WTC11 (cell line): ENCODE data around the gene BCL2L1. TPM values are rescaled to one million over a fixed set of nuclear protein-coding genes. Genes with fewer than 3 reads are reported as not detected.

Experiments
- ATAC-seq: fragments of 200-7000 bp; cut with Tn5 transposase; 2 replicates; pipeline ENCODE4 v1.10.0; 2021; ENCODE audit warnings: mild to moderate bottlenecking, moderate library complexity
- CTCF ChIA-PET: fragments of 300-600 bp; sonication (Branson Sonifier 250); formaldehyde crosslinking; loops from one replicate; lab custom pipeline; 2021; ENCODE audit warnings: antibody characterized with exemption; lab: Charles Lee
- POLR2A ChIA-PET: fragments of 350-600 bp; sonication (Branson Sonifier 250); formaldehyde crosslinking; loops from one replicate; lab custom pipeline; 2021; ENCODE audit warnings: antibody characterized with exemption; lab: Charles Lee
- DNase-seq: peaks from one replicate; pipeline ENCODE4 v3.0.0; 2021; ENCODE audit warnings: low spot score
- H3K27ac Mint-ChIP-seq: 2 replicates; pipeline ENCODE4 v1.8.0; 2021; ENCODE audit warnings: mixed read lengths
- H3K27me3 Mint-ChIP-seq: 2 replicates; pipeline ENCODE4 v1.8.0; 2021; ENCODE audit warnings: low read depth, mild to moderate bottlenecking, moderate library complexity, mixed read lengths
- H3K36me3 Mint-ChIP-seq: 2 replicates; pipeline ENCODE4 v1.8.0; 2021; ENCODE audit warnings: mixed read lengths
- H3K4me1 Mint-ChIP-seq: 2 replicates; pipeline ENCODE4 v1.8.0; 2022; ENCODE audit warnings: mixed read lengths
- H3K4me3 Mint-ChIP-seq: 2 replicates; pipeline ENCODE4 v1.8.0; 2021; ENCODE audit warnings: mild to moderate bottlenecking, moderate library complexity, mixed read lengths
- H3K9me3 Mint-ChIP-seq: 2 replicates; pipeline ENCODE4 v1.8.0; 2021; ENCODE audit warnings: mixed read lengths
- AFF4 ChIP-seq: sonication (generic); formaldehyde crosslinking; IDR thresholded peaks from 2 replicates; pipeline ENCODE4 v1.8.1; 2023; ENCODE audit warnings: mild to moderate bottlenecking, missing genetic modification reagents, borderline replicate concordance
- AR ChIP-seq: fragments of 250-450 bp; sonication (Bioruptor Pico); IDR thresholded peaks from 2 replicates; pipeline ENCODE4 v1.9.0; 2021; ENCODE audit warnings: mild to moderate bottlenecking
- CREM ChIP-seq: sonication (generic); formaldehyde crosslinking; IDR thresholded peaks from 2 replicates; pipeline ENCODE4 v1.8.1; 2022; ENCODE audit warnings: mild to moderate bottlenecking, missing genetic modification reagents, moderate library complexity
- CTCF ChIP-seq: fragments of 200-600 bp; IDR thresholded peaks from 2 replicates; pipeline ENCODE4 v1.8.0; 2022; ENCODE audit warnings: antibody characterized with exemption
- E2F4 ChIP-seq: sonication (generic); formaldehyde crosslinking; IDR thresholded peaks from 2 replicates; pipeline ENCODE4 v1.8.1; 2022; ENCODE audit warnings: low read depth, mild to moderate bottlenecking, moderate library complexity, missing genetic modification reagents, borderline replicate concordance
- ELF4 ChIP-seq: sonication (generic); formaldehyde crosslinking; IDR thresholded peaks from 2 replicates; pipeline ENCODE4 v1.8.1; 2022; ENCODE audit warnings: low read depth, mild to moderate bottlenecking, moderate library complexity, missing genetic modification reagents
- FOXP1 ChIP-seq: sonication (generic); formaldehyde crosslinking; IDR thresholded peaks from 2 replicates; pipeline ENCODE4 v1.8.0; 2022; ENCODE audit warnings: missing genetic modification reagents, mild to moderate bottlenecking, moderate library complexity, borderline replicate concordance
- GABPB1 ChIP-seq: sonication (generic); formaldehyde crosslinking; IDR thresholded peaks from 2 replicates; pipeline ENCODE4 v1.8.1; 2023; ENCODE audit warnings: mild to moderate bottlenecking, missing genetic modification reagents
- NFATC4 ChIP-seq: fragments of 250-450 bp; sonication (Bioruptor Pico); IDR thresholded peaks from 2 replicates; pipeline ENCODE4 v1.9.0; 2021; ENCODE audit warnings: mild to moderate bottlenecking
- RELA ChIP-seq: sonication (generic); formaldehyde crosslinking; IDR thresholded peaks from 2 replicates; pipeline ENCODE4 v1.8.1; 2022; ENCODE audit warnings: missing genetic modification reagents, mild to moderate bottlenecking, borderline replicate concordance
- RORB ChIP-seq: fragments of 250-450 bp; sonication (Bioruptor Pico); IDR thresholded peaks from 2 replicates; pipeline ENCODE4 v1.9.0; 2021; ENCODE audit warnings: mild to moderate bottlenecking
- SOX15 ChIP-seq: fragments of 250-450 bp; sonication (Bioruptor Pico); IDR thresholded peaks from 2 replicates; pipeline ENCODE4 v1.9.0; 2021; ENCODE audit warnings: mild to moderate bottlenecking
- TEAD4 ChIP-seq: sonication (generic); formaldehyde crosslinking; IDR thresholded peaks from 2 replicates; pipeline ENCODE4 v1.8.0; 2022; ENCODE audit warnings: mild to moderate bottlenecking, missing genetic modification reagents
- USF2 ChIP-seq: sonication (generic); formaldehyde crosslinking; IDR thresholded peaks from 2 replicates; pipeline ENCODE4 v1.8.1; 2023; ENCODE audit warnings: mild to moderate bottlenecking, missing genetic modification reagents, moderate library complexity
- ZNF138 ChIP-seq: sonication (generic); formaldehyde crosslinking; conservative IDR thresholded peaks from 2 replicates; pipeline ENCODE4 v1.8.1; 2022; ENCODE audit warnings: mild to moderate bottlenecking, moderate library complexity, missing genetic modification reagents
- ZNF232 ChIP-seq: sonication (generic); formaldehyde crosslinking; IDR thresholded peaks from 2 replicates; pipeline ENCODE4 v1.8.0; 2022; ENCODE audit warnings: mild to moderate bottlenecking, missing genetic modification reagents
- ZNF416 ChIP-seq: fragments of 250-450 bp; sonication (Bioruptor Pico); IDR thresholded peaks from 2 replicates; pipeline ENCODE4 v1.9.0; 2021; ENCODE audit warnings: mild to moderate bottlenecking, inconsistent platforms
- ZNF423 ChIP-seq: fragments of 250-450 bp; sonication (Bioruptor Pico); IDR thresholded peaks from 2 replicates; pipeline ENCODE4 v2.1.2; 2022; ENCODE audit warnings: mild to moderate bottlenecking, moderate library complexity
- ZNF512 ChIP-seq: sonication (generic); formaldehyde crosslinking; IDR thresholded peaks from 2 replicates; pipeline ENCODE4 v1.8.1; 2022; ENCODE audit warnings: missing genetic modification reagents, borderline replicate concordance
- ZNF671 ChIP-seq: fragments of 250-450 bp; sonication (Bioruptor Pico); IDR thresholded peaks from 2 replicates; pipeline ENCODE4 v1.8.0; 2021; ENCODE audit warnings: mild to moderate bottlenecking
- total RNA-seq: library from RNA; stranded (reverse); gene quantifications from 3 replicates; pipeline ENCODE4 v1.2.3, GENCODE V29; 2021

BCL2L1 gene
- total RNA-seq, 1 experiment from 2014 or later: 62.0 TPM

- peaks cover 36% of the 10 kb centered on the region for H3K27me3 Mint-ChIP-seq
- no peak overlapping the region for H3K4me3 Mint-ChIP-seq
- no peak for DNase-seq
- ATAC-seq: no peak
- H3K4me1 Mint-ChIP-seq: peaks cover 9% of the 10 kb centered on the region
- H3K36me3 Mint-ChIP-seq: no peaks in the 10 kb centered on the region
- CTCF ChIA-PET: interaction anchor here (1.0 to 17.0 kb wide), 2 partner anchors 43 to 58 kb away, joined by 4 to 927 read pairs; no protein-coding TSS in a partner anchor
- H3K9me3 Mint-ChIP-seq: no peaks in the 10 kb centered on the region
- POLR2A ChIA-PET: no interaction called here
- H3K27ac Mint-ChIP-seq: no peak overlapping the region
- TF ChIP-seq FOXP1: no peak
- no peak for TF ChIP-seq ZNF512
- TF ChIP-seq ELF4 (CRISPR knock-in tag): no peak
- no peak for TF ChIP-seq ZNF416
- no peak for TF ChIP-seq GABPB1 (CRISPR knock-in tag)
- TF ChIP-seq ZNF671 (CRISPR knock-in tag): no peak
- TF ChIP-seq SOX15 (CRISPR knock-in tag): no peak
- TF ChIP-seq E2F4 (CRISPR knock-in tag): no peak
- TF ChIP-seq ZNF423 (CRISPR knock-in tag): no peak
- TF ChIP-seq AR (CRISPR knock-in tag): no peak
- TF ChIP-seq USF2 (CRISPR knock-in tag): no peak
- no peak for TF ChIP-seq RELA
- no peak for TF ChIP-seq ZNF138 (CRISPR knock-in tag)
- TF ChIP-seq CREM (CRISPR knock-in tag): no peak
- no peak for TF ChIP-seq AFF4 (CRISPR knock-in tag)
- no peak for TF ChIP-seq CTCF
- TF ChIP-seq NFATC4 (CRISPR knock-in tag): no peak
- no peak for TF ChIP-seq RORB
- TF ChIP-seq ZNF232: no peak
- TF ChIP-seq TEAD4: no peak
Observed at GRCh38 chr20:31615416-31615815, 107.3 kb downstream of the BCL2L1 start.

Other genes starting within 250 kb of the BCL2L1 start
- gene DEFB124, start 247.7 kb downstream of the BCL2L1 start, total RNA-seq: not detected in 3 replicates
- gene REM1, start 247.6 kb downstream of the BCL2L1 start, total RNA-seq: not detected in 3 replicates
- 93.3 to 103 TPM (median 101 TPM) in 3 replicates for gene HM13, start 208.4 kb downstream of the BCL2L1 start, total RNA-seq
- gene ID1, start 117.6 kb downstream of the BCL2L1 start, total RNA-seq: 88.8 to 158 TPM (median 149 TPM) in 3 replicates
- gene COX4I2, start 85.0 kb downstream of the BCL2L1 start, total RNA-seq: 0.44 TPM in 1 of 3 replicates, not detected in the others
- 113 to 123 TPM (median 115 TPM) in 3 replicates for gene TPX2, start 16.4 kb upstream of the BCL2L1 start, total RNA-seq
- gene MYLK2, start 96.5 kb upstream of the BCL2L1 start, total RNA-seq: 0.11 to 0.28 TPM in 2 of 3 replicates, not detected in the other
- not detected in 3 replicates for gene FOXS1, start 122.7 kb upstream of the BCL2L1 start, total RNA-seq
- 1.7 to 2.4 TPM (median 2.0 TPM) in 3 replicates for gene DUSP15, start 147.7 kb upstream of the BCL2L1 start, total RNA-seq
- 0.39 TPM in 1 of 3 replicates, not detected in the others for gene TTLL9, start 147.8 kb upstream of the BCL2L1 start, total RNA-seq
- 16.0 to 17.6 TPM (median 17.2 TPM) in 3 replicates for gene PDRG1, start 229.2 kb upstream of the BCL2L1 start, total RNA-seq
- gene XKR7, start 245.3 kb upstream of the BCL2L1 start, total RNA-seq: 2.3 to 2.6 TPM (median 2.5 TPM) in 3 replicates